SK-N-SH treated with all-trans-retinoic acid at 6 μM for 48 hours (cell line): ENCODE data around the gene KRTAP4-16.
"Not testable (repeated sequence)": the region's sequence is repeated elsewhere in the genome, so short reads cannot be mapped to it uniquely, and the experiment has no call there.

Experiments
- ATAC-seq: fragments of 200-7000 bp; cut with Tn5 transposase; 3 replicates; pipeline ENCODE4 v1.9.1; 2020; ENCODE audit warnings: mild to moderate bottlenecking, moderate library complexity
- ARNTL ChIP-seq: fragments of 450-650 bp; formaldehyde crosslinking; IDR thresholded peaks from 2 replicates; pipeline ENCODE4 v1.5.0; 2020; ENCODE audit warnings: low read depth, mild to moderate bottlenecking, moderate library complexity, borderline replicate concordance
- CREB5 ChIP-seq: fragments of 250-450 bp; sonication (Bioruptor Pico); IDR thresholded peaks from 2 replicates; pipeline ENCODE4 v1.5.1; 2020; ENCODE audit warnings: low read depth, mild to moderate bottlenecking, moderate library complexity
- CSDC2 ChIP-seq: fragments of 250-450 bp; sonication (Bioruptor Pico); IDR thresholded peaks from 2 replicates; pipeline ENCODE4 v1.5.0; 2020; ENCODE audit warnings: mild to moderate bottlenecking, moderate library complexity
- ESRRG ChIP-seq: fragments of 250-450 bp; sonication (Bioruptor Pico); IDR thresholded peaks from 2 replicates; pipeline ENCODE4 v1.6.1; 2021; ENCODE audit warnings: mild to moderate bottlenecking
- GLIS3 ChIP-seq: fragments of 250-450 bp; sonication (Bioruptor Pico); IDR thresholded peaks from 2 replicates; pipeline ENCODE4 v1.5.0; 2020; ENCODE audit warnings: mild to moderate bottlenecking, moderate library complexity
- ISL1 ChIP-seq: fragments of 250-450 bp; sonication (Bioruptor Pico); IDR thresholded peaks from 2 replicates; pipeline ENCODE4 v2.1.2; 2022; ENCODE audit warnings: mild to moderate bottlenecking, moderate library complexity
- OSR1 ChIP-seq: fragments of 250-450 bp; sonication (Bioruptor Pico); IDR thresholded peaks from 2 replicates; pipeline ENCODE4 v1.8.0; 2022; ENCODE audit warnings: moderate library complexity, mild to moderate bottlenecking, inconsistent platforms
- PPARA ChIP-seq: fragments of 250-450 bp; sonication (Bioruptor Pico); IDR thresholded peaks from 2 replicates; pipeline ENCODE4 v1.5.0; 2020; ENCODE audit warnings: mild to moderate bottlenecking, borderline replicate concordance
- RARB ChIP-seq: fragments of 250-450 bp; sonication (Bioruptor Pico); IDR thresholded peaks from 2 replicates; pipeline ENCODE4 v1.8.0; 2021; ENCODE audit warnings: mild to moderate bottlenecking, moderate library complexity
- SNAI2 ChIP-seq: fragments of 250-450 bp; sonication (Bioruptor Pico); IDR thresholded peaks from 2 replicates; pipeline ENCODE4 v1.5.0; 2020; ENCODE audit warnings: mild to moderate bottlenecking, moderate library complexity
- TCF4 ChIP-seq: fragments of 250-450 bp; sonication (Bioruptor Pico); IDR thresholded peaks from 2 replicates; pipeline ENCODE4 v1.8.0; 2021; ENCODE audit warnings: mild to moderate bottlenecking, moderate library complexity, borderline replicate concordance
- TOX ChIP-seq: fragments of 250-450 bp; sonication (Bioruptor Pico); IDR thresholded peaks from 2 replicates; pipeline ENCODE4 v1.8.0; 2021; ENCODE audit warnings: mild to moderate bottlenecking, moderate library complexity, borderline replicate concordance
- TSHZ2 ChIP-seq: fragments of 250-450 bp; sonication (Bioruptor Pico); IDR thresholded peaks from 2 replicates; pipeline ENCODE4 v1.5.0; 2020; ENCODE audit warnings: mild to moderate bottlenecking, moderate library complexity
- ZC3H10 ChIP-seq: fragments of 250-450 bp; sonication (Bioruptor Pico); IDR thresholded peaks from 2 replicates; pipeline ENCODE4 v1.5.1; 2021; ENCODE audit warnings: mild to moderate bottlenecking, moderate library complexity
- ZFP3 ChIP-seq: fragments of 250-450 bp; sonication (Bioruptor Pico); IDR thresholded peaks from 2 replicates; pipeline ENCODE4 v1.5.0; 2020; ENCODE audit warnings: mild to moderate bottlenecking, moderate library complexity
- ZFP30 ChIP-seq: fragments of 450-650 bp; formaldehyde crosslinking; IDR thresholded peaks from 2 replicates; pipeline ENCODE4 v1.5.0; 2022; ENCODE audit warnings: mild to moderate bottlenecking, moderate library complexity
- ZNF565 ChIP-seq: fragments of 450-650 bp; formaldehyde crosslinking; conservative IDR thresholded peaks from 2 replicates; pipeline ENCODE4 v1.5.0; 2020; ENCODE audit warnings: low read depth, mild to moderate bottlenecking, moderate library complexity
- ZNF70 ChIP-seq: fragments of 450-650 bp; formaldehyde crosslinking; IDR thresholded peaks from 2 replicates; pipeline ENCODE4 v1.5.0; 2020; ENCODE audit warnings: mild to moderate bottlenecking, moderate library complexity
- ZNF8 ChIP-seq: fragments of 450-650 bp; formaldehyde crosslinking; IDR thresholded peaks from 2 replicates; pipeline ENCODE4 v1.5.0; 2020; ENCODE audit warnings: mild to moderate bottlenecking, moderate library complexity
- TF ChIP-seq, protein P1 (sequence below): fragments of 250-450 bp; sonication (Bioruptor Pico); IDR thresholded peaks from 2 replicates; pipeline ENCODE4 v1.5.1; 2021; ENCODE audit warnings: mild to moderate bottlenecking, moderate library complexity
- TF ChIP-seq, protein P2 (sequence below): fragments of 250-450 bp; sonication (Bioruptor Pico); IDR thresholded peaks from 2 replicates; pipeline ENCODE4 v1.8.0; 2020; ENCODE audit warnings: mild to moderate bottlenecking, moderate library complexity, borderline replicate concordance

KRTAP4-16 gene

DNA sequence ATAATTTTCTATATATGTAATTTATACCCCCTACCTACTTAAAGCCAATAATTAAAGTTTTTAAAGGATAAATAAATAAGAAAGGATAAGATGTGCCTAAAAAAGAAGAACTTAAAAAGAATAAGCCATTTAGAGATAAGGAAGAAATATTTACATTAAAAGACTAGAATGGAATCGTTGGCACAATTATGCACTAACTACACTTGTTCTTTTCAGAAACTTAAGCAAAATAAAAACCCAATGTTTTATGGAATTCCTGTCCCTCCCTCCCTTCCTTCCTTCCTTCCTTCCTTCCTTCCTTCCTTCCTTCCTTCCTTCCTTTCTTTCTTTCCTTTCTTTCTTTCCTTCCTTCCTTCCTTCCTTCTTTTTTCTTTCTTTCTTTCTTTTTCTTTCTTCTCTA lies 42.8 kb upstream of the KRTAP4-16 start:
- TF ChIP-seq ARNTL (CRISPR knock-in tag): no peak
- TF ChIP-seq TOX: no peak
- no peak for TF ChIP-seq ESRRG (CRISPR knock-in tag)
- TF ChIP-seq TCF4 (CRISPR knock-in tag): no peak
- no peak for TF ChIP-seq SNAI2 (CRISPR knock-in tag)
- no peak for TF ChIP-seq ZFP3 (CRISPR knock-in tag)
- TF ChIP-seq ZC3H10: no peak
- TF ChIP-seq ZNF70 (CRISPR knock-in tag): no peak
- no peak for TF ChIP-seq ZNF8 (CRISPR knock-in tag)
- no peak for ATAC-seq

- TF ChIP-seq ZFP30 (CRISPR knock-in tag) (no peak), RARB (CRISPR knock-in tag) (no peak), ESRRG (CRISPR knock-in tag) (no peak)
Measured at GRCh38 chr17:41141361-41141760, 39.4 kb upstream of the KRTAP4-16 start.

GRCh38 chr17:41140360-41141131 lies 38.5 kb upstream of the KRTAP4-16 start, which contains the start of gene KRTAP4-6:
Gene KRTAP4-6 (minus strand): TSS chr17:41140544. CDS start chr17:41140487, 57 bp downstream.
- no peak for ATAC-seq
- TF ChIP-seq ESRRG (CRISPR knock-in tag): no peak
- TF ChIP-seq, protein P1, sequence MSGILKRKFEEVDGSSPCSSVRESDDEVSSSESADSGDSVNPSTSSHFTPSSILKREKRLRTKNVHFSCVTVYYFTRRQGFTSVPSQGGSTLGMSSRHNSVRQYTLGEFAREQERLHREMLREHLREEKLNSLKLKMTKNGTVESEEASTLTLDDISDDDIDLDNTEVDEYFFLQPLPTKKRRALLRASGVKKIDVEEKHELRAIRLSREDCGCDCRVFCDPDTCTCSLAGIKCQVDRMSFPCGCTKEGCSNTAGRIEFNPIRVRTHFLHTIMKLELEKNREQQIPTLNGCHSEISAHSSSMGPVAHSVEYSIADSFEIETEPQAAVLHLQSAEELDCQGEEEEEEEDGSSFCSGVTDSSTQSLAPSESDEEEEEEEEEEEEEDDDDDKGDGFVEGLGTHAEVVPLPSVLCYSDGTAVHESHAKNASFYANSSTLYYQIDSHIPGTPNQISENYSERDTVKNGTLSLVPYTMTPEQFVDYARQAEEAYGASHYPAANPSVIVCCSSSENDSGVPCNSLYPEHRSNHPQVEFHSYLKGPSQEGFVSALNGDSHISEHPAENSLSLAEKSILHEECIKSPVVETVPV: no peak
- TF ChIP-seq SNAI2 (CRISPR knock-in tag): no peak
- no peak for TF ChIP-seq RARB (CRISPR knock-in tag)
- no peak for TF ChIP-seq ZNF70 (CRISPR knock-in tag)
- TF ChIP-seq ISL1 (CRISPR knock-in tag): no peak
- TF ChIP-seq ZNF8 (CRISPR knock-in tag): no peak
- no peak for TF ChIP-seq TCF4 (CRISPR knock-in tag)
- TF ChIP-seq, protein P2, sequence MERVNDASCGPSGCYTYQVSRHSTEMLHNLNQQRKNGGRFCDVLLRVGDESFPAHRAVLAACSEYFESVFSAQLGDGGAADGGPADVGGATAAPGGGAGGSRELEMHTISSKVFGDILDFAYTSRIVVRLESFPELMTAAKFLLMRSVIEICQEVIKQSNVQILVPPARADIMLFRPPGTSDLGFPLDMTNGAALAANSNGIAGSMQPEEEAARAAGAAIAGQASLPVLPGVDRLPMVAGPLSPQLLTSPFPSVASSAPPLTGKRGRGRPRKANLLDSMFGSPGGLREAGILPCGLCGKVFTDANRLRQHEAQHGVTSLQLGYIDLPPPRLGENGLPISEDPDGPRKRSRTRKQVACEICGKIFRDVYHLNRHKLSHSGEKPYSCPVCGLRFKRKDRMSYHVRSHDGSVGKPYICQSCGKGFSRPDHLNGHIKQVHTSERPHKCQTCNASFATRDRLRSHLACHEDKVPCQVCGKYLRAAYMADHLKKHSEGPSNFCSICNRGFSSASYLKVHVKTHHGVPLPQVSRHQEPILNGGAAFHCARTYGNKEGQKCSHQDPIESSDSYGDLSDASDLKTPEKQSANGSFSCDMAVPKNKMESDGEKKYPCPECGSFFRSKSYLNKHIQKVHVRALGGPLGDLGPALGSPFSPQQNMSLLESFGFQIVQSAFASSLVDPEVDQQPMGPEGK (CRISPR knock-in tag): no peak
- no peak for TF ChIP-seq PPARA (CRISPR knock-in tag)

More at GRCh38 chr17:41141361-41141760, 39.4 kb upstream of the KRTAP4-16 start:
- ATAC-seq: no peak

DNA sequence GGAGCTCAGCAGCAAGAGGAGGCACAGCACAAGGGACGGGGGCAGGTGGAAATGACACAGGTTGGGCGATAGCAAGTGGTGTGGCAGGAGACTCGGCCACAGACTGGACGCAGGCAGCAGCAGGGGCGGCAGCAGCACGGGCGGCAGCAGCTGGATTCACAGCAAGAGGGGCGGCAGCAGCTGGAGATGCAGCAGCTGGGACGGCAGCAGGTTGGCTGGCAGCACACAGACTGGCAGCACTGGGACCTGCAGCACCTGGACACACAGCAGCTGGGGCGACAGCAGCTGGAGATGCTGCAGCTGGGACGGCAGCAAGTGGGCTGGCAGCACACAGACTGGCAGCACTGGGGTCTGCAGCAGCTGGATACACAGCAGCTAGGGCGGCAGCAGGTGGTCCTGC lies 37.9 kb upstream of the KRTAP4-16 start:
- not testable (repeated sequence) for ATAC-seq

DNA sequence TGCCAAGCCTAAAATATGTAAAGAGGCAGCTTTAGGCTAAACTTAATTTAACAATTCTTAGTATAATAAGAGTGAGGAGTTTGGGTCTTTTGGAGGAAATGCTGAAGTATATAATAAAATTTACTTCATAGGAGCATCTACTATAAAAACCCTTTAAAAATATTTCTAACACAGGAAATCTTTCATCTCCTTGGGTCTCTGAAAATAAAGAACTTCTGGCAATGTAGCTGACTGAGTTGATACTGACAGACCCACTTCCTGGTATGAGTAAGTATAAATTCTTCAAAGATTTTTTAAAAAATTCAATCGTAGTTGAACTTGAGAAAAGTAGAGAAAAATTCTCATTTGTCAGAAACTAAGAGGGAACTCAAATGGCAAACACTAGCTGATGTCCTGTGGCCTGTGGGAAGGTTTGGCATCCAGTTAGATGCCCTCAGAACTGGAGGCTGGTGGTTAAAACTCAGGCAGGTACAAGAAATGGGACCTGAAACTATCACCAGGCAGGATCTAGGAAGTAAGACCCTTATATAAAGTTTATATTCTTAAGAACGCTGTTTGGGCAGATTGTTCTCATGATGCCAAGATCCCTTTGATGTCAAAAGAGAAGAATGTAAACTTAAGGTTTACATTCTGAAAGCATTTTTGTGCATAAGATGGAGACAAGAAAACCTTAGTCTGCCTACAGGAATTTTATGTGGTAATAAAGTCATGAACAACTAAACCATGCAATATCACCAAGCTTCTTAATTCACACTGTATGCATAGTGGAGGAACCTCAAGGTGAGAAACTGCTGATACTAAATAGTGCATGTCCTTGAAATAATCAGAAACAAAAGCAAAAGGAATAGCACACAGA lies 32.1 kb upstream of the KRTAP4-16 start:
- ATAC-seq: no peak

GRCh38 chr17:41131979-41132378 lies 30.0 kb upstream of the KRTAP4-16 start:
- no peak for ATAC-seq
- TF ChIP-seq ZFP3 (CRISPR knock-in tag): no peak
- no peak for TF ChIP-seq CSDC2 (CRISPR knock-in tag)
- TF ChIP-seq TSHZ2: no peak
- TF ChIP-seq GLIS3 (CRISPR knock-in tag): no peak
- no peak for TF ChIP-seq SNAI2 (CRISPR knock-in tag)
- TF ChIP-seq ZFP30 (CRISPR knock-in tag): no peak
- no peak for TF ChIP-seq CREB5 (CRISPR knock-in tag)
- TF ChIP-seq ZNF565 (CRISPR knock-in tag): no peak
- no peak for TF ChIP-seq ZNF8 (CRISPR knock-in tag)
- no peak for TF ChIP-seq OSR1 (CRISPR knock-in tag)
- TF ChIP-seq ZC3H10: no peak
- no peak for TF ChIP-seq ESRRG (CRISPR knock-in tag)
- TF ChIP-seq, protein P1: no peak
- no peak for TF ChIP-seq ISL1 (CRISPR knock-in tag)
- no peak for TF ChIP-seq ZNF70 (CRISPR knock-in tag)

More for the DNA sequence above, 32.1 kb upstream of the KRTAP4-16 start:
- no peak for TF ChIP-seq RARB (CRISPR knock-in tag)
- TF ChIP-seq ZNF8 (CRISPR knock-in tag): no peak
